GM21717 (cell line): Measurements from ENCODE around the gene SLC5A4.
"Not testable (repeated sequence)": the region's sequence is repeated elsewhere in the genome, so short reads cannot be mapped to it uniquely, and the experiment has no call there.

Experiments used
- ATAC-seq: cut with Tn5 transposase; IDR thresholded peaks from one replicate; pipeline ENCODE4 v1.9.1; 2021; ENCODE audit warnings: mild to moderate bottlenecking, moderate library complexity; ENCODE audit not compliant: unreplicated experiment

Gene SLC5A4

DNA sequence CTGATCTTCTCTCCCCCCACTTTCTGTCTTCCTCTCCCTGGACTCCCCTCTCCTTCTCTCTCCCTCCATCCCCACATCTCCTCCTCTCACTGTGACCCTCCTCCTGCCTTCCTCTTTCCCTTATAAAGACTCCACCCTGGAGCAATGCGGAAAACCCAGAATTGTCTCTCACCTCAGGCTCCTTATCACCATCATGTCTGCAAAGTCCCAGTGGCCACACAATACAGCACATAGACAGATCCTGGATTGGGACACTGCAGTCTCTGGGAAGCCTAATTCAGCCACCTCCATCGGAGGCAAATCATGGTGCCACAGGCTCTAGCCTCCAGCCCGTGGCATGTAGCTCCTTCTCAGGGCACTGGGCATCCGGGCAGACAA, 53.0 kb downstream of the SLC5A4 start:
- ATAC-seq, result no peak

- ATAC-seq, result no peak
Observed at GRCh38 chr22:32200752-32201151, 54.4 kb downstream of the SLC5A4 start.

DNA sequence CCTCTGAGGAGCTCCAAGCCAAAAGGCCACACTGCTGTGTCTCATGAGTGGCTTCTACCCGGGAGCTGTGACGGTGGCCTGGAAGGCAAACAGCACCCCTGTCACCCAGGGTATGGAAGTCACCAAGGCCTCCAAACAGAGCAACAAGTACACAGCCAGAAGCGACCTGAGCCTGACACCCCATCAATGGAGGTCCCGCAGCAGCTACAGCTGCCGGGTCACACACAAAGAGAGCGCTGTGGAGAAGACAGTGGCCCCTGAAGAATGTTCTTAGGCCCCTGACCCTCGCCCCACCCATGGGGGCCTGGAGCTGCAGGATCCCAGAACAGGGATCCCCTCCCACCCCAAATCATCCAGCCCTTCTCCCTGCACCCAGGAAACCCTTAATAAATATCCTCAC, 55.2 kb downstream of the SLC5A4 start:
- no peak for ATAC-seq

- no peak for ATAC-seq
Observed at GRCh38 chr22:32199341-32199740, 55.8 kb downstream of the SLC5A4 start.

DNA sequence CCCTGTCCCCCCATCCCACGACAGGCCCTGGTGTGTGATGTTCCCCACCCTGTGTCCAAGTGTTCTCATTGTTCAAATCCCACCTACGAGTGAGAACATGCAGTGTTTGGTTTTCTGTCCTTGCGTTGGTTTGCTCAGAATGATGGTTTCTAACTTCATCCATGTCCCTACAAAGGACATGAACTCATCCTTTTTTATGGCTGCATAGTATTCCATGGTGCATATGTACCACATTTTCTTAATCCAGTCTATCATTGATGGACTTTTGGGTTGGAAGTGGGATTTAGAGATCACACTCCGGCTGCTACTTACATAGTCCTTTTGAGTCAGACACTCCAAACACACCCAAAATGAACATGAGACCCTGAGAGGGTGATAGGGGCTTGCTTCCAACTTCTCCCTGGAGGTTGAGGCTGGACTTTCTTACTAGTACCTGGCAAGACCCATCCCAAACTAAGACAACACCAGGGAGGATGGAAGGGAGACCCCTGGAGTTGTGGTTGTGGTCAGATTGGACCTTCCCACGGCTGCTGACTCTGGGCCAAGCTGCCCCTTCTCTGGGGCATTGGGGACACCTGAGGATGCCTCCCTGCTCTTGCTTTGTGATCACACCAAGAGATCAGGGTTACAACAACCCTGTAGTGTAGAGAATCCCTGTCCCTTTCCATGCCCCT, 57.5 kb downstream of the SLC5A4 start:
- not testable (repeated sequence) for ATAC-seq

GRCh38 chr22:32195900-32196299, 59.2 kb downstream of the SLC5A4 start:
- not testable (repeated sequence) for ATAC-seq

DNA sequence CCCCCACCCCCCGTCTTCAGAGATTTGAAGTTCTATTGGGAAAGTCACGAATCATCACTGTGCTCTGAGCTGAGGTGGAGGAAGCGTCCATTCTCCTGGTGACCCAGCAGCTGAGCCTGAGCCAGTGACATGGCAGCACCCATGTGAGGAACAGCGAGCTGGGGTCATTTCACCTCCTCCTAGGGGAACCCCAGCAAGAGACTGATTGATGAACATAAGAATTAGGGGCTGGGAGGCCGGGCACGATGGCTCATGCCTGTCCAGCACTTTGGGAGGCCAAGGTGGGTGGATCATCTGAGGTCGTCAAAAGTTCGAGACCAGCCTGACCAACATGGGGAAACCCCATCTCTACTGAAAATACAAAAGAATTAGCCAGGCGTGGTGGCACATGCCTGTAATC, 61.8 kb downstream of the SLC5A4 start:
- not testable (repeated sequence) for ATAC-seq

- not testable (repeated sequence) for ATAC-seq
Observed at GRCh38 chr22:32191021-32191420, 64.1 kb downstream of the SLC5A4 start.

- ATAC-seq, result no peak
Observed at GRCh38 chr22:32185821-32186220, 69.3 kb downstream of the SLC5A4 start.

- ATAC-seq, result no peak
Observed at GRCh38 chr22:32183625-32184024, 71.5 kb downstream of the SLC5A4 start.

- ATAC-seq, result no peak
Observed at GRCh38 chr22:32181043-32181442, 74.1 kb downstream of the SLC5A4 start.

DNA sequence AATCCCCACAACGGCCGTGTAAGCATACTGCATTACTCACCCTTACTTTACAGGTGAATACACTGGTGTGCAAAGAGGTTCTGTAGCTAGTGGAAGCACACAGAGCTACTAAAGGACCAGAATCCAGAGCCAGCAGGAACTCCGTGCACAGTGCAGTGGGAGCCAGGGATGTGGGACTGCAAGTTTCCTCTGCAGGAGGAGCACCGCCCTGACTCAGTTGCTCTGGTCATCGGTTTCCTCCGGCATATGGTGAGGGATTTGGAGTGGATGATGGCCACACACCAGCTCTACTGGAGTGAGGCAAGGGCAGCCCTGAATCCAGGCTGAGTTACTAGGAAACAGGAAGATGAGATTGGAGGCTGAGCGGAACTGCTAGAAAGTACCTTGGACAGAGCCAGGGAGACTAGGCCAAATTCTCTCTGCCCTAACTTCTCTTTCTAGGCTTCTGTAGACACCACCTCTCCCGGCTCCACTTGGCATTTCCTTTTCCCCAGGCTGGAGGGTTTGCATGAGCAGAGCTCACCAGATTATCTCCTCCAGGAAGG, 77.9 kb downstream of the SLC5A4 start:
- no peak for ATAC-seq

GRCh38 chr22:32175683-32176644, 79.2 kb downstream of the SLC5A4 start:
- ATAC-seq, result no peak

DNA sequence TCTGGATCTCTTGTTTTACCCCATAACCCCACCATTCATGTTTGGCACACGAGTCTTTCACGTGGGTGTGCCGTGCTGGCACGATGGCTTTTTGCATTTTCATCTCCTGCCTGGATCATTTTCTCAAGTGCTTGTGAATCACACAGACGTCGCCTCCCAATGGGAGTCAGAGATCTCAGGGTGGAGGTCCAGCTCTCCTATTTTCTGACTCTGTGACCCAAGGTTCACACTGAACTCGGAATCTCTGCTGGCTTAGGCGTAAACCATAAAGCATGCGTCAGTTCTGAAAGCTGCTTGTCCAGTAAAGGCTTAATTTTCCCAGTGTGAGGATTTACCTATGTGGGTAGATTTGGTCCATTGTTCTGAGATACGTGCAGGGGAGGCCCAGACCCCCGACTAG, 80.0 kb downstream of the SLC5A4 start:
- no peak for ATAC-seq
